ENCODE results near the gene SDHB.
"Not testable (repeated sequence)": the region's sequence is repeated elsewhere in the genome, so short reads cannot be mapped to it uniquely, and the experiment has no call there.

The SDHB gene

DNA sequence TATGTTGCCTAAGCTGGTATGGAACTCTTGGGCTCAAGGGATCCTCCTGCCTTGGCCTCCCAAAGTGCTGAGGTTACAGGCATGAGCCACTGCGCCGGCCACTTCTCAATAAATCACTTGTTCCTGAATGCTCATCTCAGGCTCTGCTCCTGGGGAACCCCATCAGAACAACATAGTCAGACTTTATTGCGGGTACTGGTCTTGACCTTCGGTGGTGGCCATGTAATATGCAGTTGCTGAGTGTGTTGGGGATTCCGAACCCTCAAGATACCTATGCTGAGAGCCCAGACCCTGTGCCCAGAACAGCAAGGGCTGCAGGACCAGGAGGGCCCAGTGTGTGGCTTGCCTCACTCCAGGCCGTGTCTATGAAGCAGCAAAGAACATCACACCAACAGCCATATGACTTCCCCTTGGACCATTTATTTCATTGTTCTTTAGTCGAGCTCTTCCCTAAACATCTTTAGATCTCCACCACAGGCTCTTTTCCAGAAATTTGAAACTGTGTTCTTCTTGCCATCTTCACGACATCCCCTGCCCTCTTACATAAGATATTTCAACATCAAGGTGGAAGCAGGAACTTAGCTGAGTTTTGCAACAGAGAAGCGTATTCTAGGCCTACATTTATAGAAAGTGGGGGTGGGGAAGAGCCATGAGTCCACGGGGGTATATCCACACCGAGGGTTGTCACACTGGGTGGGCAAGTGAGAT, 12.7 kb upstream of the SDHB start:
- Histone ChIP-seq H3K79me2 (ENCODE audit: insufficient read depth, low read length) (no peaks in the 10 kb centered on the region), H3K4me2 (ENCODE audit: low read depth, low read length, poor library complexity, severe bottlenecking) (no peak overlapping the region), H4K20me1 (ENCODE audit: insufficient read depth, low read length, poor library complexity, severe bottlenecking) (no peaks in the 10 kb centered on the region), H3K4me3 (ENCODE audit: low read length, poor library complexity, severe bottlenecking) (no peak overlapping the region), H3F3A (ENCODE audit: low read depth) (no peaks in the 10 kb centered on the region), H3K9me3 (ENCODE audit: insufficient read depth, low read depth, low read length) (peaks cover 3% of the 10 kb centered on the region; the same call in 1 of the 2 replicates), H3K4me1 (ENCODE audit: insufficient read depth, low read length, poor library complexity, severe bottlenecking) (no peaks in the 10 kb centered on the region), H3K9ac (ENCODE audit: low read depth, low read length, poor library complexity, severe bottlenecking) (no peak overlapping the region), H3K9me2 (replicated peaks; ENCODE audit: low read depth, low read length) (no peaks in the 10 kb centered on the region), H3K27me3 (ENCODE audit: insufficient read depth, low read length, poor library complexity, severe bottlenecking) (no peaks in the 10 kb centered on the region), H3K36me3 (ENCODE audit: insufficient read depth, low read length) (no peaks in the 10 kb centered on the region), H2AFZ (ENCODE audit: low read length) (no peak overlapping the region)
- TF ChIP-seq EZH2phosphoT487 (IDR thresholded peaks at IDR 0.05; ENCODE audit: borderline replicate concordance) (no peak), CTCF (conservative IDR thresholded peaks at IDR 0.05; ENCODE audit: low read length) (no peak)

- Histone ChIP-seq H3K27me3 (ENCODE audit: insufficient read depth, low read length, poor library complexity, severe bottlenecking) (no peaks in the 10 kb centered on the region), H3K4me1 (ENCODE audit: insufficient read depth, low read length, poor library complexity, severe bottlenecking) (no peaks in the 10 kb centered on the region), H3K4me2 (ENCODE audit: low read depth, low read length, poor library complexity, severe bottlenecking) (no peak overlapping the region)
These were observed 11.8 kb upstream of the SDHB start for GRCh38 chr1:17065666-17066065.

GRCh38 chr1:17062751-17063150, 8.9 kb upstream of the SDHB start:
- not testable (repeated sequence) for H3K9me2 ChIP-seq (replicated peaks; ENCODE audit: low read depth, low read length); H3F3A ChIP-seq (ENCODE audit: low read depth); H3K27me3 ChIP-seq (ENCODE audit: insufficient read depth, low read length, poor library complexity, severe bottlenecking); H3K79me2 ChIP-seq (ENCODE audit: insufficient read depth, low read length); H3K4me3 ChIP-seq (ENCODE audit: low read length, poor library complexity, severe bottlenecking); H3K36me3 ChIP-seq (ENCODE audit: insufficient read depth, low read length); H3K9ac ChIP-seq (ENCODE audit: low read depth, low read length, poor library complexity, severe bottlenecking); H3K4me1 ChIP-seq (ENCODE audit: insufficient read depth, low read length, poor library complexity, severe bottlenecking); H4K20me1 ChIP-seq (ENCODE audit: insufficient read depth, low read length, poor library complexity, severe bottlenecking); H3K4me2 ChIP-seq (ENCODE audit: low read depth, low read length, poor library complexity, severe bottlenecking); H3K9me3 ChIP-seq (ENCODE audit: insufficient read depth, low read depth, low read length); H2AFZ ChIP-seq (ENCODE audit: low read length)

More at GRCh38 chr1:17065666-17066065, 11.8 kb upstream of the SDHB start:
- H3F3A ChIP-seq (ENCODE audit: low read depth) = no peaks in the 10 kb centered on the region
- no peaks in the 10 kb centered on the region for H3K79me2 ChIP-seq (ENCODE audit: insufficient read depth, low read length)
- no peaks in the 10 kb centered on the region for H3K9me2 ChIP-seq (replicated peaks; ENCODE audit: low read depth, low read length)
- no peak overlapping the region for H2AFZ ChIP-seq (ENCODE audit: low read length)
- no peaks in the 10 kb centered on the region for H3K36me3 ChIP-seq (ENCODE audit: insufficient read depth, low read length)
- no peak overlapping the region for H3K4me3 ChIP-seq (ENCODE audit: low read length, poor library complexity, severe bottlenecking)
- H3K9ac ChIP-seq (ENCODE audit: low read depth, low read length, poor library complexity, severe bottlenecking) = no peak overlapping the region
- no peaks in the 10 kb centered on the region for H4K20me1 ChIP-seq (ENCODE audit: insufficient read depth, low read length, poor library complexity, severe bottlenecking)
- no peak for TF ChIP-seq EZH2phosphoT487 (IDR thresholded peaks at IDR 0.05; ENCODE audit: borderline replicate concordance)
- no peak for TF ChIP-seq CTCF (conservative IDR thresholded peaks at IDR 0.05; ENCODE audit: low read length)
- H3K9me3 ChIP-seq (ENCODE audit: insufficient read depth, low read depth, low read length) = peaks cover 3% of the 10 kb centered on the region; the same call in 1 of the 2 replicates

DNA sequence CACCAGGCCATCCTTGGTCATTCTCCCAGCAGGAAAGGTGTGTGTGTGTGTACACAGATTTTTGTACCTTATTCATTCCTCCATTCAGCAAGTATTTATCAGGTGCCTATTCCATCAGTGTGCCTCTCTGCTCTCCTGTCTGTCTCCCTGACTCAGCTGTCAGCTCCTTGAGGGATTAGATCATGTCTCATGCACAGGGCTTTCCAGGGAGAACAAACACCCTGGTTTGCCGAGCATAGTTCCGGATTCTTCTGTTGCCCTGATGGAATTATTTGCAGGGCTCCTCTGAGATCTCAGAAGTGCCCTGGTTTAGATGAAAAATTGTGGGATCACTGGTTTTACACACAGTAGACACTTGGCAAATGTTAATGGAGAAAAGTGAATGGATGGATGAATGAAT, 8.1 kb upstream of the SDHB start:
- H3K79me2 ChIP-seq (ENCODE audit: insufficient read depth, low read length) = no peaks in the 10 kb centered on the region
- H3K4me2 ChIP-seq (ENCODE audit: low read depth, low read length, poor library complexity, severe bottlenecking) = no peak overlapping the region
- no peak overlapping the region for H2AFZ ChIP-seq (ENCODE audit: low read length)
- no peak for TF ChIP-seq CTCF (conservative IDR thresholded peaks at IDR 0.05; ENCODE audit: low read length)
- no peak for TF ChIP-seq EZH2phosphoT487 (IDR thresholded peaks at IDR 0.05; ENCODE audit: borderline replicate concordance)
- H3K36me3 ChIP-seq (ENCODE audit: insufficient read depth, low read length) = no peaks in the 10 kb centered on the region
- no peak overlapping the region for H3K4me3 ChIP-seq (ENCODE audit: low read length, poor library complexity, severe bottlenecking)
- no peaks in the 10 kb centered on the region for H3K27me3 ChIP-seq (ENCODE audit: insufficient read depth, low read length, poor library complexity, severe bottlenecking)
- H3K9ac ChIP-seq (ENCODE audit: low read depth, low read length, poor library complexity, severe bottlenecking) = no peak overlapping the region
- no peaks in the 10 kb centered on the region for H3K9me2 ChIP-seq (replicated peaks; ENCODE audit: low read depth, low read length)
- H3K9me3 ChIP-seq (ENCODE audit: insufficient read depth, low read depth, low read length) = peaks cover 3% of the 10 kb centered on the region; the same call in 1 of the 2 replicates
- no peaks in the 10 kb centered on the region for H3F3A ChIP-seq (ENCODE audit: low read depth)
- H3K4me1 ChIP-seq (ENCODE audit: insufficient read depth, low read length, poor library complexity, severe bottlenecking) = no peaks in the 10 kb centered on the region
- no peaks in the 10 kb centered on the region for H4K20me1 ChIP-seq (ENCODE audit: insufficient read depth, low read length, poor library complexity, severe bottlenecking)
